Esophagus squamous epithelium (tissue), 5 donors: ENCODE results near the gene GAK. TPM values are rescaled to one million over a fixed set of nuclear protein-coding genes. Genes with fewer than 3 reads are reported as not detected.

Source experiments
- DNase-seq: peaks from one replicate; lab custom pipeline; 2025; lab: John Stamatoyannopoulos, UW
- H3K27ac ChIP-seq, 4 donors: fragments of 200-600 bp; sonication (generic); one replicate each; pipeline ENCODE4 v1.5.1; 2016 to 2019; ENCODE audit warnings: mild to moderate bottlenecking in 1 of 4
- H3K27me3 ChIP-seq, 4 donors: fragments of 200-600 bp; sonication (generic); 1 replicate in 3 of 4; 2 replicates in 1 of 4; pipeline versions ENCODE4 v1.5.1 to v1.6.0; 2017 to 2021; ENCODE audit warnings: antibody characterized with exemption in 1 of 4
- H3K36me3 ChIP-seq, 3 donors: fragments of 200-600 bp; sonication (generic); one replicate each; pipeline ENCODE4 v1.5.1; 2016 to 2019
- H3K4me1 ChIP-seq, 3 donors: fragments of 200-600 bp; sonication (generic); one replicate each; pipeline ENCODE4 v1.5.1; 2017 to 2019
- H3K4me3 ChIP-seq, 4 donors: fragments of 200-600 bp; sonication (generic); 1 replicate in 3 of 4; 2 replicates in 1 of 4; pipeline ENCODE4 v1.5.1; 2016 to 2019; ENCODE audit warnings: mild to moderate bottlenecking in 2 of 4, moderate library complexity in 1 of 4
- H3K9me3 ChIP-seq, 3 donors: fragments of 200-600 bp; sonication (generic); one replicate each; pipeline ENCODE4 v1.5.1; 2016 to 2019
- CTCF ChIP-seq, 6 experiments: fragments of 450-650 bp in 4 of 6; fragments of 200-600 bp in 2 of 6; sonication (generic) in 2 of 6; IDR thresholded peaks; one replicate each; pipeline ENCODE4 v1.5.1; 2016 to 2019; ENCODE audit warnings: antibody characterized with exemption in 6 of 6, mild to moderate bottlenecking in 4 of 6, moderate library complexity in 4 of 6
- POLR2A ChIP-seq, 4 donors: fragments of 450-650 bp; IDR thresholded peaks; one replicate each; pipeline ENCODE4 v1.6.1; 2017; ENCODE audit warnings: antibody characterized with exemption in 4 of 4, mild to moderate bottlenecking in 4 of 4, moderate library complexity in 3 of 4
- WGBS, 2 donors: methylation state at CpG; one replicate each; pipeline ENCODE4 v1.1.5; 2018; 5-methylcytosine and 5-hydroxymethylcytosine counted together
- intact Hi-C: fragments of 100-400 bp; cut with DNase I; formaldehyde crosslinking; loops from one replicate; pipeline ENCODE4 v1.15.0; 2022
- total RNA-seq, 4 donors: library from RNA; depleted of rRNA; stranded (reverse); fragments of >200 nt; gene quantifications; one replicate each; pipeline ENCODE4 v1.1.0, GENCODE V29; 2016
- donor health status: DM: yes; HTN: yes; CAD: no.

The GAK gene
- total RNA-seq, 4 donors from 2014 or later: 70.6 to 97.8 (median 80.7) TPM

GRCh38 chr4:959338-960139 lies 27.4 kb upstream of the GAK start:
- WGBS, 2 donors: no CpG with 5 or more reads among the region's 24 CpGs
- intact Hi-C loops: no loop called here
- Histone ChIP-seq H3K4me1 (peaks cover 20 to 31% (median 23%) of the 10 kb centered on the region in 3 donors), H3K36me3 (peaks cover 0 to 86% (median 7%) of the 10 kb centered on the region in 3 donors), H3K27ac (no peak overlapping the region), H3K9me3 (no peaks in the 10 kb centered on the region), H3K27me3 (no peaks in the 10 kb centered on the region), H3K4me3 (no peak overlapping the region)
- TF ChIP-seq POLR2A (IDR thresholded peaks at IDR 0.05) (no peak), CTCF (IDR thresholded peaks at IDR 0.05) (no peak)
- no peak for DNase-seq

GRCh38 chr4:958696-959337 lies 26.7 kb upstream of the GAK start:
- Histone ChIP-seq H3K36me3 (peaks cover 0 to 86% (median 7%) of the 10 kb centered on the region in 3 donors), H3K27ac (no peak overlapping the region), H3K4me3 (no peak overlapping the region), H3K27me3 (no peaks in the 10 kb centered on the region), H3K4me1 (peaks cover 20 to 31% (median 23%) of the 10 kb centered on the region in 3 donors), H3K9me3 (no peaks in the 10 kb centered on the region)
- no peak for TF ChIP-seq POLR2A (IDR thresholded peaks at IDR 0.05)
- TF ChIP-seq CTCF (IDR thresholded peaks at IDR 0.05): no peak
- intact Hi-C loops: no loop called here
- WGBS, 2 donors: 78 to 84% methylated on average over 12 to 16 of the region's 17 CpGs
- DNase-seq: no peak

GRCh38 chr4:958314-958665 lies 26.2 kb upstream of the GAK start:
- Histone ChIP-seq H3K27ac (no peak overlapping the region), H3K4me3 (no peak overlapping the region), H3K27me3 (no peaks in the 10 kb centered on the region), H3K36me3 (peaks cover 0 to 91% (median 7%) of the 10 kb centered on the region in 3 donors), H3K9me3 (no peaks in the 10 kb centered on the region), H3K4me1 (peaks cover 20 to 26% (median 23%) of the 10 kb centered on the region in 3 donors)
- 87 to 90% methylated on average over 3 to 4 of the region's 17 CpGs for WGBS, 2 donors
- TF ChIP-seq CTCF (IDR thresholded peaks at IDR 0.05): no peak
- TF ChIP-seq POLR2A (IDR thresholded peaks at IDR 0.05): no peak
- intact Hi-C loops: no loop called here
- no peak for DNase-seq

- H3K36me3 ChIP-seq: peaks cover 0 to 93% (median 7%) of the 10 kb centered on the region in 3 donors
- H3K4me3 ChIP-seq: no peak overlapping the region
- peaks cover 15 to 20% (median 19%) of the 10 kb centered on the region in 3 donors for H3K4me1 ChIP-seq
- no peak for DNase-seq
- no peaks in the 10 kb centered on the region for H3K9me3 ChIP-seq
- no peak overlapping the region for H3K27ac ChIP-seq
- intact Hi-C loops: no loop called here
- no peaks in the 10 kb centered on the region for H3K27me3 ChIP-seq
- TF ChIP-seq CTCF (IDR thresholded peaks at IDR 0.05) (no peak), POLR2A (IDR thresholded peaks at IDR 0.05) (no peak)
- 89% methylated on average over 9 to 17 of the region's 45 CpGs for WGBS, 2 donors
Measured at GRCh38 chr4:957581-958313, 25.6 kb upstream of the GAK start.
